Heart right ventricle (tissue), 16 donors: ENCODE data around the gene GLMN. TPM values are rescaled to one million over a fixed set of nuclear protein-coding genes. Genes with fewer than 3 reads are reported as not detected.
A peak's percentile ranks its signal among the peaks of the same experiment; 100 is the strongest.
"Not testable (repeated sequence)": the region's sequence is repeated elsewhere in the genome, so short reads cannot be mapped to it uniquely, and the experiment has no call there.

Experiments used
- ATAC-seq, 8 donors: fragments of 200-7000 bp; cut with Tn5 transposase; one replicate each; pipeline ENCODE4 v1.9.1; 2020; ENCODE audit warnings: mild to moderate bottlenecking in 8 of 8, moderate library complexity in 8 of 8, moderate number of reproducible peaks in 1 of 8
- DNase-seq, 2 donors: peaks; one replicate each; pipeline ENCODE4 v3.0.0-alpha.2; 2020
- H3K27ac ChIP-seq, 10 donors: fragments of 200-600 bp; sonication (generic) in 2 of 10; one replicate each; pipeline versions ENCODE4 v1.5.0 to v1.8.0; 2020 to 2022; ENCODE audit warnings: mild to moderate bottlenecking in 3 of 10
- H3K27me3 ChIP-seq, 7 donors: fragments of 200-600 bp; one replicate each; pipeline ENCODE4 v1.8.0; 2021 to 2022; ENCODE audit warnings: mild to moderate bottlenecking in 2 of 7
- H3K36me3 ChIP-seq, 9 donors: fragments of 200-600 bp; sonication (generic) in 1 of 9; one replicate each; pipeline versions ENCODE4 v1.5.0 to v1.8.0; 2020 to 2022; ENCODE audit warnings: mild to moderate bottlenecking in 2 of 9
- H3K4me1 ChIP-seq, 9 donors: fragments of 200-600 bp; sonication (generic) in 1 of 9; one replicate each; pipeline versions ENCODE4 v1.5.0 to v1.8.0; 2020 to 2022; ENCODE audit warnings: mild to moderate bottlenecking in 4 of 9
- H3K4me3 ChIP-seq, 10 donors: fragments of 200-600 bp; sonication (generic) in 2 of 10; one replicate each; pipeline versions ENCODE4 v1.5.0 to v1.8.0; 2020 to 2022; ENCODE audit warnings: mild to moderate bottlenecking in 7 of 10, moderate library complexity in 2 of 10
- H3K9me3 ChIP-seq, 11 donors: fragments of 200-600 bp in 10 of 11; sonication (generic) in 2 of 11; one replicate each; pipeline versions ENCODE4 v1.5.0 to v1.8.0; 2013 to 2022; ENCODE audit warnings: mild to moderate bottlenecking in 2 of 11, control low read depth in 1 of 11, moderate library complexity in 1 of 11
- CTCF ChIP-seq, 9 donors: fragments of 200-600 bp; sonication (generic) in 2 of 9; IDR thresholded peaks; one replicate each; pipeline versions ENCODE4 v1.5.0 to v1.8.0; 2021 to 2022; ENCODE audit warnings: antibody characterized with exemption in 9 of 9, mild to moderate bottlenecking in 5 of 9, moderate library complexity in 1 of 9
- WGBS, 2 donors: extraction: QIAGEN DNeasy Blood & Tissue Kit; methylation state at CpG; one replicate each; pipeline ENCODE4 v1.1.7; 2013; ENCODE audit warnings: inconsistent platforms in 1 of 2; 5-methylcytosine and 5-hydroxymethylcytosine counted together
- intact Hi-C, 10 donors: fragments of 100-400 bp; cut with DNase I; formaldehyde crosslinking; loops; one replicate each; pipeline versions ENCODE4 v1.11.1 to v1.14.2; 2022
- polyA plus RNA-seq, 2 donors: library from polyadenylated mRNA; stranded (reverse); fragments of 200-250 nt; gene quantifications; one replicate each; pipeline ENCODE4 v1.2.3, GENCODE V29; 2013
- total RNA-seq, 10 donors: library from RNA; stranded (reverse); fragmentation: NEBNext Ultra II Directional in 3 of 10; extraction: Animal tissue kit (Norgen Biotek cat#: 25700) in 3 of 10; gene quantifications; one replicate each; pipeline versions ENCODE4 v1.2.1 to v1.2.4, GENCODE V29; 2021 to 2023
- donor health status: Arrhythmogenic right ventricular cardiomyopathy.
- donor health status: ischemic (EF 13 %, LVEDD 7.1; RV severe dilation, severe dysfunction).
- donor health status: healthy with polysubstance abuse.
- donor health status: DM: no; HTN: yes; CAD: no.
- donor health status: DM: no; HTN: no; CAD: no.
- donor health status: ischemic (EF 25% LVEDD 6.9; RV normal size, moderate dysfunction).
- donor health status: ischemic (EF 25% LVEDD 5.7; RV mildly dilated, moderate dysfunction).
- donor health status: healthy.
- donor health status: DM: yes; HTN: yes; CAD: no.
- donor health status: Ischemic cardiomyopathy.
- donor health status: ischemic (EF 35%, LVEDD 5.7; RV mildly dilated, moderate dysfunction).
- donor health status: nonischemic (EF 11% LVEDD 7.7; RV severe dilation, severe dysfunction).
- donor health status: DM: yes; HTN: yes; CAD: no.
- donor health status: PGD.
- donor health status: ischemic (EF 29% LVEDD 5.4; RV normal size, mild dysfunction).
- donor health status: nonischemic (EF 23%, LVEDD 6.1; RV moderate dilation, normal function).

GLMN gene
- total and polyA plus RNA-seq, 12 donors = 4.4 to 33.0 (median 6.0) TPM

- DNase-seq (no peak), ATAC-seq (peak in 2 of 8 donors; percentile 3 to 10)
- Histone ChIP-seq H3K36me3 (peaks cover 0 to 54% (median 0%) of the 10 kb centered on the region in 9 donors), H3K9me3 (no peaks in the 10 kb centered on the region), H3K27me3 (no peaks in the 10 kb centered on the region), H3K4me3 (peak overlapping the region; percentile 65 to 93 (median 81)), H3K27ac (peak overlapping the region; percentile 78 to 96 (median 94)), H3K4me1 (peaks cover 0 to 29% (median 20%) of the 10 kb centered on the region in 9 donors)
- 14 to 17% methylated on average over 3 of the region's 3 CpGs for WGBS, 2 donors
- intact Hi-C loops = loop anchor here in 8 of 10 donors (2.0 to 10.0 kb wide), 5 partner anchors 303 to 893 kb away; partner anchors contain the start of genes CDC7 (in 3 of the 8) and HFM1 (in 1 of the 8)
- peak in 1 of 9 donors; percentile 7 for TF ChIP-seq CTCF (IDR thresholded peaks at IDR 0.05)
Measured at GRCh38 chr1:92298213-92298572, 594 bp downstream of the GLMN start.

GRCh38 chr1:92291372-92291999, 7.3 kb downstream of the GLMN start:
- H3K9me3 ChIP-seq = no peaks in the 10 kb centered on the region
- no peaks in the 10 kb centered on the region for H3K27me3 ChIP-seq
- ATAC-seq (peak in 3 of 8 donors; percentile 42 to 56 (median 55)), DNase-seq (no peak)
- peaks cover 0 to 82% (median 16%) of the 10 kb centered on the region in 9 donors for H3K36me3 ChIP-seq
- TF ChIP-seq CTCF (IDR thresholded peaks at IDR 0.05) = peak; percentile 14 to 76 (median 64)
- no peaks in the 10 kb centered on the region for H3K4me1 ChIP-seq
- intact Hi-C loops = loop anchor here in 8 of 10 donors (5.0 to 10.0 kb wide), 6 partner anchors 294 to 787 kb away; partner anchors contain the start of gene CDC7 (in 3 of the 8)
- H3K27ac ChIP-seq = no peak overlapping the region
- WGBS, 2 donors = 13 to 19% methylated on average over 3 of the region's 3 CpGs
- no peak overlapping the region for H3K4me3 ChIP-seq

GRCh38 chr1:92281411-92281810, 17.4 kb downstream of the GLMN start:
- not testable (repeated sequence) for H3K27ac ChIP-seq, H3K4me3 ChIP-seq, H3K4me1 ChIP-seq, ATAC-seq, DNase-seq, H3K27me3 ChIP-seq
- intact Hi-C loops = loop anchor here in 1 of 10 donors (10.0 kb wide), 1 partner anchor 777 kb away; the partner anchor contains the start of gene CDC7
- WGBS, 2 donors = 97 to 100% methylated on average over 2 of the region's 2 CpGs
- Histone ChIP-seq H3K36me3 (peaks cover 0 to 66% (median 5%) of the 10 kb centered on the region in 9 donors), H3K9me3 (peaks cover 0 to 16% (median 0%) of the 10 kb centered on the region in 11 donors)

- not testable (repeated sequence) for H3K4me3 ChIP-seq, H3K27me3 ChIP-seq, DNase-seq, ATAC-seq, H3K27ac ChIP-seq, H3K4me1 ChIP-seq
- H3K36me3 ChIP-seq = peaks cover 0 to 65% (median 4%) of the 10 kb centered on the region in 9 donors
- H3K9me3 ChIP-seq = peaks cover 0 to 12% (median 0%) of the 10 kb centered on the region in 11 donors
- WGBS, 2 donors = 97 to 98% methylated on average over 15 of the region's 15 CpGs
- intact Hi-C loops = loop anchor here in 1 of 10 donors (10.0 kb wide), 1 partner anchor 775 kb away; the partner anchor contains the start of gene CDC7
Measured at GRCh38 chr1:92279781-92280180, 19.0 kb downstream of the GLMN start.

- Histone ChIP-seq H3K27ac (no peak overlapping the region), H3K9me3 (peaks cover 0 to 12% (median 0%) of the 10 kb centered on the region in 11 donors), H3K36me3 (peaks cover 0 to 77% (median 9%) of the 10 kb centered on the region in 9 donors), H3K27me3 (no peaks in the 10 kb centered on the region), H3K4me1 (no peaks in the 10 kb centered on the region), H3K4me3 (no peak overlapping the region)
- 92 to 96% methylated on average over 4 of the region's 4 CpGs for WGBS, 2 donors
- DNase-seq (no peak), ATAC-seq (no peak)
- TF ChIP-seq CTCF (IDR thresholded peaks at IDR 0.05) = no peak
- intact Hi-C loops = no loop called here
Measured at GRCh38 chr1:92277105-92277723, 21.6 kb downstream of the GLMN start.
